OCI-LY7 (cell line): ENCODE data around the gene CDC5L.

Experiments used
- EZH2phosphoT487 ChIP-seq: fragments of 200-600 bp; sonication (generic); IDR thresholded peaks from 2 replicates; pipeline ENCODE4 v1.6.1; 2018; ENCODE audit warnings: low read depth, borderline replicate concordance, mild to moderate bottlenecking, mixed run types, antibody characterized with exemption, low read length, moderate library complexity, mixed read lengths
- TF ChIP-seq, protein P1 (sequence below): fragments of 200-600 bp; sonication (generic); conservative IDR thresholded peaks from 2 replicates; pipeline ENCODE4 v1.5.1; 2014; ENCODE audit warnings: mild to moderate bottlenecking, antibody characterized with exemption, low read length, moderate library complexity, mixed read lengths

DNA sequence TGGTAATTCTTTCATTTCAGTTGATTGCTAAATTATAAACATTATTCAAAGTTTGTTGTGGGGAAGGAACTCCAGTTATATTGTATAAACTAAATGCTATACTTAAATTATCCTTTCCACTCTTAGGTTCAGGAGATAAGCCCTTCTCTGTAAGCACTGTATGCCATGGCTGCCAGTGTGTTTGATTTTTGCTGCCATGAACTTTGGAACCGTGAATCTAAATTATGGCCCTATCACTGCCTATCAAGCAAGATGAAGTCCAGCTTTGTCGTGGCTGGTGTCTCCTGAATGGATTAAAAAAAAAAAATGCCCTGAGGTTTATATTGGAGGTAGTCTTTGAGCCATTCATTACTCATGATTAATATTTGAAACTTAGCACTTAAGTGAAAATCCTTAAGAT lies 44.7 kb downstream of the CDC5L start:
- TF ChIP-seq, protein P1, sequence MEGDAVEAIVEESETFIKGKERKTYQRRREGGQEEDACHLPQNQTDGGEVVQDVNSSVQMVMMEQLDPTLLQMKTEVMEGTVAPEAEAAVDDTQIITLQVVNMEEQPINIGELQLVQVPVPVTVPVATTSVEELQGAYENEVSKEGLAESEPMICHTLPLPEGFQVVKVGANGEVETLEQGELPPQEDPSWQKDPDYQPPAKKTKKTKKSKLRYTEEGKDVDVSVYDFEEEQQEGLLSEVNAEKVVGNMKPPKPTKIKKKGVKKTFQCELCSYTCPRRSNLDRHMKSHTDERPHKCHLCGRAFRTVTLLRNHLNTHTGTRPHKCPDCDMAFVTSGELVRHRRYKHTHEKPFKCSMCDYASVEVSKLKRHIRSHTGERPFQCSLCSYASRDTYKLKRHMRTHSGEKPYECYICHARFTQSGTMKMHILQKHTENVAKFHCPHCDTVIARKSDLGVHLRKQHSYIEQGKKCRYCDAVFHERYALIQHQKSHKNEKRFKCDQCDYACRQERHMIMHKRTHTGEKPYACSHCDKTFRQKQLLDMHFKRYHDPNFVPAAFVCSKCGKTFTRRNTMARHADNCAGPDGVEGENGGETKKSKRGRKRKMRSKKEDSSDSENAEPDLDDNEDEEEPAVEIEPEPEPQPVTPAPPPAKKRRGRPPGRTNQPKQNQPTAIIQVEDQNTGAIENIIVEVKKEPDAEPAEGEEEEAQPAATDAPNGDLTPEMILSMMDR = no peak
- no peak for TF ChIP-seq EZH2phosphoT487
